Gastroesophageal sphincter (tissue), 3 donors: ENCODE data around the gene TECTA.

Experiments
- EP300 ChIP-seq: sonication (generic); formaldehyde crosslinking; IDR thresholded peaks from one replicate; pipeline ENCODE4 v1.6.1; 2017; ENCODE audit warnings: antibody characterized with exemption, mild to moderate bottlenecking
- POLR2A ChIP-seq, 2 donors: fragments of 450-650 bp; IDR thresholded peaks; one replicate each; pipeline ENCODE4 v1.6.1; 2017; ENCODE audit warnings: antibody characterized with exemption in 2 of 2, mild to moderate bottlenecking in 2 of 2, moderate library complexity in 1 of 2
- POLR2AphosphoS5 ChIP-seq: sonication (generic); formaldehyde crosslinking; IDR thresholded peaks from one replicate; pipeline ENCODE4 v1.6.1; 2017; ENCODE audit warnings: antibody characterized with exemption
- TF ChIP-seq, protein P1 (sequence below), 4 experiments: fragments of 200-600 bp in 2 of 4; fragments of 450-650 bp in 2 of 4; sonication (generic) in 1 of 4; IDR thresholded peaks; one replicate each; pipeline ENCODE4 v1.5.1; 2017 to 2019; ENCODE audit warnings: antibody characterized with exemption in 4 of 4, mild to moderate bottlenecking in 2 of 4, moderate library complexity in 2 of 4

DNA sequence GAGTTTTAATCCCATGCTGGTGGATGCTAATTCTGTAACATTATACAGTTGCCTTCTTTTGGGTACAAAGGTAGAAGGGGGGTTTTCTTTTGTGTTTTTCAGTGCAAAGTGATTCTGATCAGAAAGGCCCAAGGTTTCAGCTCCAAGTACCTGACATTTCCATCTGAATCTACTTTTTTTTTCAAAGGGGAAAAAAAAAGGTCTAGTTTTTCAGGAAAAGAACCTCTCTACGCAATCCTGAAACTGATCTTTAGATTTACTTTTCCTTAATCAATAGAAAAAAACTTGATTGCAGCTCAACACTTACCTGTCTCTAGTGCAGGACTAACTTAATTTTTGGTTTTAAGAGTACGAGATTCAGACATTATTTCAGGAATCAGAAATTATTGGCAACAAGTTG is at the start of gene TECTA:
- TF ChIP-seq, protein P1, sequence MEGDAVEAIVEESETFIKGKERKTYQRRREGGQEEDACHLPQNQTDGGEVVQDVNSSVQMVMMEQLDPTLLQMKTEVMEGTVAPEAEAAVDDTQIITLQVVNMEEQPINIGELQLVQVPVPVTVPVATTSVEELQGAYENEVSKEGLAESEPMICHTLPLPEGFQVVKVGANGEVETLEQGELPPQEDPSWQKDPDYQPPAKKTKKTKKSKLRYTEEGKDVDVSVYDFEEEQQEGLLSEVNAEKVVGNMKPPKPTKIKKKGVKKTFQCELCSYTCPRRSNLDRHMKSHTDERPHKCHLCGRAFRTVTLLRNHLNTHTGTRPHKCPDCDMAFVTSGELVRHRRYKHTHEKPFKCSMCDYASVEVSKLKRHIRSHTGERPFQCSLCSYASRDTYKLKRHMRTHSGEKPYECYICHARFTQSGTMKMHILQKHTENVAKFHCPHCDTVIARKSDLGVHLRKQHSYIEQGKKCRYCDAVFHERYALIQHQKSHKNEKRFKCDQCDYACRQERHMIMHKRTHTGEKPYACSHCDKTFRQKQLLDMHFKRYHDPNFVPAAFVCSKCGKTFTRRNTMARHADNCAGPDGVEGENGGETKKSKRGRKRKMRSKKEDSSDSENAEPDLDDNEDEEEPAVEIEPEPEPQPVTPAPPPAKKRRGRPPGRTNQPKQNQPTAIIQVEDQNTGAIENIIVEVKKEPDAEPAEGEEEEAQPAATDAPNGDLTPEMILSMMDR (IDR thresholded peaks at IDR 0.05): no peak
- no peak for TF ChIP-seq POLR2A (IDR thresholded peaks at IDR 0.05)
- no peak for TF ChIP-seq EP300
- no peak for TF ChIP-seq POLR2AphosphoS5
